Measurements from ENCODE around the gene APAF1.
"Not testable (repeated sequence)": the region's sequence is repeated elsewhere in the genome, so short reads cannot be mapped to it uniquely, and the experiment has no call there.

The APAF1 gene, protein sequence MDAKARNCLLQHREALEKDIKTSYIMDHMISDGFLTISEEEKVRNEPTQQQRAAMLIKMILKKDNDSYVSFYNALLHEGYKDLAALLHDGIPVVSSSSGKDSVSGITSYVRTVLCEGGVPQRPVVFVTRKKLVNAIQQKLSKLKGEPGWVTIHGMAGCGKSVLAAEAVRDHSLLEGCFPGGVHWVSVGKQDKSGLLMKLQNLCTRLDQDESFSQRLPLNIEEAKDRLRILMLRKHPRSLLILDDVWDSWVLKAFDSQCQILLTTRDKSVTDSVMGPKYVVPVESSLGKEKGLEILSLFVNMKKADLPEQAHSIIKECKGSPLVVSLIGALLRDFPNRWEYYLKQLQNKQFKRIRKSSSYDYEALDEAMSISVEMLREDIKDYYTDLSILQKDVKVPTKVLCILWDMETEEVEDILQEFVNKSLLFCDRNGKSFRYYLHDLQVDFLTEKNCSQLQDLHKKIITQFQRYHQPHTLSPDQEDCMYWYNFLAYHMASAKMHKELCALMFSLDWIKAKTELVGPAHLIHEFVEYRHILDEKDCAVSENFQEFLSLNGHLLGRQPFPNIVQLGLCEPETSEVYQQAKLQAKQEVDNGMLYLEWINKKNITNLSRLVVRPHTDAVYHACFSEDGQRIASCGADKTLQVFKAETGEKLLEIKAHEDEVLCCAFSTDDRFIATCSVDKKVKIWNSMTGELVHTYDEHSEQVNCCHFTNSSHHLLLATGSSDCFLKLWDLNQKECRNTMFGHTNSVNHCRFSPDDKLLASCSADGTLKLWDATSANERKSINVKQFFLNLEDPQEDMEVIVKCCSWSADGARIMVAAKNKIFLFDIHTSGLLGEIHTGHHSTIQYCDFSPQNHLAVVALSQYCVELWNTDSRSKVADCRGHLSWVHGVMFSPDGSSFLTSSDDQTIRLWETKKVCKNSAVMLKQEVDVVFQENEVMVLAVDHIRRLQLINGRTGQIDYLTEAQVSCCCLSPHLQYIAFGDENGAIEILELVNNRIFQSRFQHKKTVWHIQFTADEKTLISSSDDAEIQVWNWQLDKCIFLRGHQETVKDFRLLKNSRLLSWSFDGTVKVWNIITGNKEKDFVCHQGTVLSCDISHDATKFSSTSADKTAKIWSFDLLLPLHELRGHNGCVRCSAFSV (N-terminal part only)

DNA sequence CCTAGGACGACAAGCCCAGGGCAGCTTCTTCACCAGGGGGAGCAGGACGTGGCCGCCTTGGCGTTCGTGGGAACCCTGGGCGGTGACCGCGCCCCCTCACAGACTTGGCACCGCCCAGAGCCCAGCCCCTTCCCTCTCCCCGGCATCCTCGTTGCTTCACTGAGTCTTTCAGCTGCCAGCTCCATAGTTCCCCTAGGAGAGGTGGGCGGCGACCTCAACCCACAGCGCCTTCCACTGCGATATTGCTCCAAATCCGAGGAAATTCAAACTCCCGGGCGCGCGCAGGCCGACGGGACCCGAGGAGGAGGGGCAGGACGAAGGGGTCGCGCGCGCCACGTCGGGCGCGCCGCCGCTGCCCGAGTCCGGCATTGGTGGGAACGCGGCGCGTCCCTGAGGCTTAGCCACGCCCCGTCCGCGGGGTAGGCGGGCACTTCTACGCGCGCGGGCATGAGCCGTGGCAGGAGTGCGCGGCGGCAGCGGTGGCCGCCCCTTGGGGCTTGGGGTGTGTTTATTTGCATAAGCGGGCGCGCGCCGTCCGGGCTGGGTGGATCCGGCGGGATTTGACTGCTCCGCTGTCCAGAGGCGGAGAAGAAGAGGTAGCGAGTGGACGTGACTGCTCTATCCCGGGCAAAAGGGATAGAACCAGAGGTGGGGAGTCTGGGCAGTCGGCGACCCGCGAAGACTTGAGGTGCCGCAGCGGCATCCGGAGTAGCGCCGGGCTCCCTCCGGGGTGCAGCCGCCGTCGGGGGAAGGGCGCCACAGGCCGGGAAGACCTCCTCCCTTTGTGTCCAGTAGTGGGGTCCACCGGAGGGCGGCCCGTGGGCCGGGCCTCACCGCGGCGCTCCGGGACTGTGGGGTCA lies at the start of gene APAF1, which contains the start of gene IKBIP:
Gene APAF1, plus strand, starts transcription at position 579 of the 860 bp plus-strand sequence. CDS start 3,070 bp downstream, outside the sequence.
Gene IKBIP, minus strand, starts transcription at position 77 of the 860 bp plus-strand sequence. CDS start 87 bp downstream, outside the sequence.
- DNase-seq = peak; percentile 93 to 96

DNA sequence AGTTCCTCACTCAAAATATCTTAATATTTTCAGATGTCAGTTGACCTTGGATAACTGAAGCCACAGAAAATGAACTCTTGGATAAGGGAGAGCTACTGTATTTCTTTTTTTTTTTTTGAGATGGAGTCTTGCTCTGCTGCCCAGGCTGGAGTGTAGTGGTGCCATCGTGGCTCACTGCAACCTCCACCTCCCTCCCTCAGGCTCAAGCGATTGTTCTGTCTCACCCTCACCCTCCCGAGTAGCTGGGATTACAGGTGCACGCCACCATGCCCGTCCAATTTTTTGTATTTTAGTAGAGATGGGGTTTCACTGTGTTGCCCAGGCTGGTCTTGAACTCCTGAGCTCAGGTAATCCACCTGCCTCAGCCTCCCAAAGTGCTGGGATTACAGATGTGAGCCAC lies 47.8 kb upstream of the APAF1 start:
- not testable (repeated sequence) for DNase-seq

DNA sequence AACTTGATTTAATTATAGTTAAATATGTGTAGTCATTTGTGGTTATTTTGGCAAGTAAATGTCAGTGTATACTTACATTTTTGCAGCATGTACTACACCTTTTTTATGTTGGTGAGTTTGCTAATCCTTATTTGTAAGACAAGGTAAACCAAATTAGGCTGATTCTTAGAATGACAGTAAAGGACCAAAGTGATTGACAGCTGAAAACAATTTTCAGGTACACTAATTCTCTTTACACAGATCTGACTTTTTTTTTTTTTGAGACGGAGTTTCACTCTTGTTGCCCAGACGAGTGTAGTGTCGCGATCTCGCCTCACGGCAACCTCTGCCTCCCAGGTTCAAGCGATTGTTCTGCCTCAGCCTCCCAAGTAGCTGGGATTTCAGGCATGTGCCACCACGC lies 43.2 kb upstream of the APAF1 start:
- DNase-seq = no peak

DNA sequence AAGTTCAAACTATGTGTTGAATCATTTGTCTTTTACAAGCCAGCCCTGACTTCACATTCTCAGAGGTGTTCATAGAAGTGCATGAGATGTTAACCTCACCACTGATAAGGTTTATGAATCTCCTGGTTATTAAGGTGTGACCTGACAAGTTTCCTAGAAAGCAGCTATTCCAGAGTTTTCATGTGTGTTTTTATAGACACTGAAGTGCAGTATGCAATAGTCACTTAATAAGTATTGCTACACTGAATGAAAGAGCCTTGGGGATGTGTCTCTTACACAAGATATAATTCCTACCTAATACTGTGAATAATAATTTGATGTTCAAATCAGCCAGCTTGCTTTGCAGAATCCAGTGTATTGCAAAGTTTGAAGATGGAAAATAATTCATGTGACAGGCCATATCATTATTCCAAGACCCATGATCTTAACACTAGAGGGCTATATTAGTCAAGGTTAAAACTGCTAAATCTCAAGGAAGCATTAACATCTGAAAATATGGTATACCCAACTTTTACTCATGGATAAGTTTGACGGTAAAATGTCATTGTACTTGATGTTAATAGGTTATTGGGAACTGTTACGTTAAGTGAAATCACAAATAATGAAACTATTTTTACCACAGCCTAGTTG lies 38.6 kb upstream of the APAF1 start:
- DNase-seq = no peak

DNA sequence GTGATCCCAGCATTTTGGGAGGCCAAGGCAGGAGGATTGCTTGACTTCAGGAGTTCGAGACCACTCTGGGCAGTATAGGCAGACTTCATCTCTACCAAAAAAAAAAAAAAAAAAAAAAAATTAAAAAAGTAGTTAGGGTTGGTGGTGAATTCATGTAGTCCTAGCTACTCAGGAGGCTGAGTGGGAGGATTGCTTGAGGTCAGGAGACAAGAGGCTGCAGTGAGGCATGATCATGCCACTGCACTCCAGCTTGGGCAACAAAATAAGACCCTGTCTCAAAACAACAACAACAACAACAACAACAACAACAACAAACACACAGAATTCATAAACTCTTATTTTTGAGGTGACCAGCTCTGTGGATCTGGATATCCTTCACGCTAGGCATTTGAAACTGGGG lies 34.5 kb upstream of the APAF1 start:
- no peak for DNase-seq

DNA sequence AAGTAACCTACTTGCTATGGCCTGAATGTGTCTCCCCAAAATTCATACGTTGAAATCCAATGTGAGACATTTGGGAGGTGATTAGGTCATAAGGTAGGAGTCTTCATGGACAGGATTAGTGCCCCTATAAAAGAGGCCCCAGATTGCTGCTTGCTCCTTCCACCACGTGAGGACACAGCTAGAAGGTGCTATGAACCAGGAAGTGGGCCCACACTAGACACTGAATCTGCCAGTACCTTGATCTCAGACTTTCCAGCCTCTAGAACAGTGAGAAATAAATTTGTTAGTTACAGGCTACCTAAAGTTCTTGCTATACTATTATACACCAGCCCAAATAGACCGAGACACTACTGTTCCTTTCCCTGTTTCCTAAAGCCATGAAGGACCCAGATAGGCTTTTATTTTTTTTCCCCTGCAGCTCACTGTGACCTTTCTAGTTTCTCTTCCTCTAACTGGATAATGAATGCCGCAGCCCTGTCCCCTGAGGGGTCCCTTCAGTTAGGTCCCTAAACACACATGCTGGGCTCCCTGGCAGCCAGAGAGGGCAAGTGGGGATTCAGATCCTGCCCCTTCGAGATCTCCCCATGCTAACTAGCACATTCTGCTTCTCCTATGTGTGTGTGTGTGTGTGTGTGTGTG lies 32.3 kb upstream of the APAF1 start:
- DNase-seq = no peak

DNA sequence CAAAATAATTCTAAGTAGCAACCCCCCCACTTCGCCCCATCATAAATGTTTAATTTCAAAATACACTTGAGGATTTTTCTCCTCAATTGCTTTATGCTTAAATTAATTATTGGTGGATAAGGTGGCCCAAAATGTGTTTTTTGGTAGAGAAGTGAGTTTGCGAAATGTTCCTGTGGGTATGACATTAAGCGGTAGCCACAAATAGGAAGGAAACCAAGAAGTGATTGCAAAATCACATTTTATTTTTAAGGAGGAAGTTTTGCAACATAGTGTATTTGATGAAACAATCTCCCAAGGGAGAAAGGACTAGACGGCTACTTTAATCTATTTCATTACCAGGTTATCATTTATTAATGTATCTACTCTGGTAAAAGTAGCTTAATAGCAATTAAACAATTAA lies 26.1 kb upstream of the APAF1 start:
- no peak for DNase-seq

DNA sequence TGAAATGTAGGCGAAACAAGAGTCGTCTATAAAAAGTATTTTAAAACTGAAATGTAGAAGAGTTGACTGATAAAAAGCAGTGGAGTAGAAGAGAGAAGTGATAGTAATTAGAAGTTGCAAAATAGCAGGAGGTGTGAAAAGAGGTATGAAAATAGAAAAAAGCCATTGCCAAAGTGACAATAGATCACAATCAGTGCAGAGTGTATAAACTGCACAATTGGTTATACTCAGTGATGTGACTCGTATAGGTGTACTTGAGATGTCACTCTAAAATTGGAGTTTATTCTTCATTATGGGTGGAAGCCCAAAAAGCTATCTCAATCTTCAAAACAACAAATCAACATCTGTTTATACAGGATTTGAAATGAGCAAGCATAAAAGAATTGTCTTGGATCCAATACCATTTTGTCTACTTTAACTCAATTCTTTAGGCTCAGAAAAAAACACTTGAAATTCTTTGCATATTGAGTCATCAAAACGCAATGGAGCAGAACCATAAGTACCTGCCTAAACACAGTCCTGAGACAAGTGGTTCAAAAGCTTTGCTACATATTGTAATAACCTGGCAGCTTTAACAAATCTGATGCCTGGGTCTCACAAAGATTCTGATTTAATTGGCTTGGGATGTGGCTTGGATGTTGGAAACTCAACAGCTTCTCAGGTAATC lies 9.3 kb upstream of the APAF1 start:
- no peak for DNase-seq

DNA sequence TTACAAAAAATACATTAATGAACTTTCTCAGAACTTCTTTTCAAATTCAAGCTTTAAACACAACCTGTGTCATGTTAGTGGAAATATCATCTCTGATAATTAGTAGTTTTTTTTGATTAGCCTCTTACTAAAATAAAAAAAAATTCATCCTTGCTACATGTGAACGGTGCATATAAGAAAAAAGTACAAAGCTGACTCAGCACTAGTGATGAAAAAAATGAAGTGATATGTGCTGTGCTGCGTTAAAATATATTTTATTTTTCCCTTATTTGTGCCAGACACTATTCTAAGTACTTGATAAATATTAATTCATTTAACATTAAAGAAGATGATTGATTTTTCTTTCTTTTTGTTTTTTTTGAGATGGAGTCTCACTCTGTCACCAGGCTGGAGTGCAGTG lies 8.0 kb upstream of the APAF1 start:
- no peak for DNase-seq

DNA sequence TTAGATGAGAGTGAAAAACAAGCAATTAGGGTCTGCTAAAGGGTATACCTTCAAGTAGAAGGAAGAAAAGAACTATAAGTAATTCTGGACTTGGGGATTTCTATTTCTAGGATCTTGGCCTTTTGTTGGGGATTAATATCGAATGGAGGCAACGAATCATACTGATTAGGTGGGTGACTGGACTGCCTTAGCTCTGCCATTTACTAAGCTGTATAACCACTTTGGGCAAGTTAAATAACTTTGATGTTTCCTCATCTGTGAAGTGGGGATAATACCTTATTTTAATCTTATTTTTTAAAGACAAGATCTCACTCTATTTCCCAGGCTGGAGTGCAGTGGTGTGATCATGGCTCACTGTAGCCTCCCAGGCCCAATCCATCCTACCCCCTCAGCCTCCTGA lies 7.1 kb upstream of the APAF1 start:
- no peak for DNase-seq

DNA sequence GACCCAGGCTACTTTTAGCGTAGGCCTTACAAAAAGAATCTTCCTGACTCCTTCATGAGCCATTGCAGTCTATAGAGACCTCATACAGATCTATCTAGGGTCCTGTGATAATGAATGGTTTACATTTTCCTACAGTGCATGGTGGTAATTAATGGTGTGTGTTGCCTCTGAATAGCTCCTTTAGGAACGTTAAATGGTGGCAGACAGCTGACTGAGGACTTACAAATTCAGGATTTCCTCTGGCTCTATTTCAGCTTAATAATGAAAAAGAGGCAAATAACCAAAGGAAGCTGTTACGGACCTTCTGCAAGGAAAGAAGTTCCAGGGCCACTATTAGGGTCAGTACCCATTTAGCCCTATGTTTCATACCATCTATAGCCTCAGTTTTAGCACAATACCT lies 5.6 kb upstream of the APAF1 start:
- no peak for DNase-seq

DNA sequence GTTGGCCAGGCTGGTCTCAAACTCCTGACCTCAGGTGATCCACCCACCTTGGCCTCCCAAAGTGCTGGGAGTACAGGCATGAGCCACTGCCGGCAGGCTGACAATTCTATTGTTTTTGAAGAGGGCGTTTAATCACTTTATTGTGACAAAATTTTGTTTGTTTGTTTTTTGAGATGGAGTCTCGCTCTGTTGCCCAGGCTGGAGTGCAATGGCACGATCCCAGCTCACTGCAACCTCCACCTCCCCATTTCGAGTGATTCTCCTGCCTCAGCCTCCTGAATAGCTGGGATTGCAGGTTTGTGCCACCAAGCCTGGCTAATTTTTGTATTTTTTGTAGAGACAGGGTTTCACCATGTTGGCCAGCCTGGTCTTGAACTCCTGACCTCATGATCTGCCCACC lies 2.3 kb upstream of the APAF1 start:
- DNase-seq = not testable (repeated sequence)

DNA sequence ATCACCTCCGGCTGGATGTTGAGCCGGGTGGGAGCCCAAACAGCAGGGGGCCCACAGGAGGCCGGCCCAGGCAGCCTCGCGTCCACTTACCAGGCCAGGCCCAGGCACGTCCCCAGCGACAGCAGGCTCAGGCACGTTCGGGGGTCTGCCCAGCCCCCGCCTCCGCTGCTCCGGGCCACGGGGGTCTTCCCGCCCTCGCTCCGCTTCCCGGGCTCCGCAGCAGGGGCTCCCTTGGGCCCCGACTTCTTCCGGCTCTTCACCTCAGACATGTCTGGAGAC lies 718 bp upstream of the APAF1 start:
- no peak for DNase-seq

DNA sequence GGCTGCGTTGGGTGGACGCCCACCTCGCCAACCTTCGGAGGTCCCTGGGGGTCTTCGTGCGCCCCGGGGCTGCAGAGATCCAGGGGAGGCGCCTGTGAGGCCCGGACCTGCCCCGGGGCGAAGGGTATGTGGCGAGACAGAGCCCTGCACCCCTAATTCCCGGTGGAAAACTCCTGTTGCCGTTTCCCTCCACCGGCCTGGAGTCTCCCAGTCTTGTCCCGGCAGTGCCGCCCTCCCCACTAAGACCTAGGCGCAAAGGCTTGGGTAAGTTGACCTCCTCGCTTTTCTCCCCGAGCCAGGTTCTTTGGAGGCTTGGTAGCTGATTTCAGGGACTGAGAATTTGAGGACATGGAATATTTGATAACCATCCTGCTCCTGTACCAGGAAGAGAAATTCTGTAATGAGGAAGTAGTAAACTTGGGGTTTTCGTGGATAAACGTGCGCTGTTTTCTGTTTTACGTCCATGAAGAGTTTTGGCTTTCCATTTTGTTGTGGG lies 530 bp downstream of the APAF1 start:
- peak in 1 of 2 experiments; percentile 5 for DNase-seq

DNA sequence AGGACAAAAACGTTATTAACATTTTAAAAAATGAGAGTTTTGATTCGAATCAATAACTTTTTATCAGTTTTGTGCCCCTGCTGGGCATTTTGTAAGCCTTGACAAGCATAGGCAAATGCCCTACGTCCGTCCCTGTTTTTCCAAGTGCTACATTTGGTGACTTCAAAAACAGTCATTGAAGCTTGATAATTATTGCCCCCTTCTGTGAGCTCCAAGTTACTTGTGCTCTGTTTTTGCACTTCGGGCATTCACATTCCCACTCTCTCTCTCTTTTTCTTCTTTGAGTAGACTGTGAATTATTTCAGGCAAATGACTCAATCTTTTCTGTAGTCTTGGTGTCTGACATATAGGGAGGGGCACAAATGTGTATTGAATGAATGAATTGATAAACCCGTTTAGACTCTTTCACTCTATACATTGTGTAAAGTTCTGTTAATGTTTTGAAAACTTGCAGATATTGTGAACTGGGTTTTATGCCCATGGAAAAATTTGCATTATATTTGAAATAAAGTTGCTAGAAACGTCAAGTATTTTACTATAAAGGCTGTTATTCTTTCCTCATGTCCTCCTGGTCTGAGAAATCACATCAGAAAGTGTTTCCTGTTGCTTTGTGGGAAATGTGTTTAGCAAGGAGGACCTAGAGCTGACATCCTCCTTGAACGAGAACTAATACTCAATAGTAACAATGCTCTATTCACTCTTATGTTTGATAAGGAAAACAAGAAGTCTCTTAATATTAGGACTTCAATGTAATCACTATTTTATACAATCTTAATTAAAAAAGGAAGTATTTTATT lies 1.4 kb downstream of the APAF1 start:
- DNase-seq = no peak

DNA sequence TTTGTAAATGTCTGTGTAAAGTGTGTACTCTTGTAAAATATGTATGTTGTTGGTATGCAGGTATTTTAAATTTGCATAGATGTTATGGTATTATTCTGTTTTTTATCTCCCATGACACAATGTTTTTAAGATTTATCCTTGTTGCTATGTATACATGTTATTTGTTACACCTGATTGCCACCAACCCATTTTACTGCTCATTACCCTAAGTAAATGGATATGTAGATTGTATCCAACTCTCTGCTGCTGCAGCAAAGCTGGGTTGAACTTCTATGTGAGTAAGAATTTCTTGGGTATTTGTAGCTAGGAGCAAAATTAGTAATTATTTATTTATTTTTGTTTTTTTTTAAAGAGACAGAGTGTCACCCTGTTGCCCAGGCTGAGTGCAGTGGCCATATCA lies 6.2 kb downstream of the APAF1 start:
- DNase-seq = no peak

DNA sequence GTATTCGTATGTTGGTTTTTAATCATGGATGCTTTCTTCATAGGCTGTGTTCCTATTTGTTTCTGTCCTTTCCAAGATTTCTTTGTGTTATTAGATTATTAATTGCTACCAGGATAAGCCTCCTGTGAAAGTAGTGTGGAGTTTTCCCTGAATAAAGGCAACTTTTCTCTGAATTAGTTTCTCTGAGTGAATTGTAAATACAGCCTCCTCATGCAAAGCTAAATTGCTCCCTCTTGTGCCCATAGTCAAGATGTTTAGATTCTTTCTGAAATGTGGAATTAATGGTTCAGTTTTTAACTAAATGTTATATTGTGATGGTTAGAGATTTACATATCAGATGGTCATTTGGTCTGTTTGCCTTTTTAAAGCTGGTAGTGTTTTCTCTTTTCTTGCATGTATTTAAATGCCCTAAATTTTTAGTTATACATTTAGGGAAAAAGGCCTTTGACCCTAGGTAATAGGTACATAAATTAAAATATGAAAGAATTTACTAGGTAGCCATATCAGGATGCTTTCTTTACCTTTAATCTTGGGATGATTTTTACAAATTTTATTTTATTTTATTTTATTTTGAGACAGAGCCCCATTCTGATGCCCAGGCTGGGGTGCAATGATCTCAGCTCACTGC lies 8.9 kb downstream of the APAF1 start:
- peak; percentile 16 to 60 for DNase-seq

DNA sequence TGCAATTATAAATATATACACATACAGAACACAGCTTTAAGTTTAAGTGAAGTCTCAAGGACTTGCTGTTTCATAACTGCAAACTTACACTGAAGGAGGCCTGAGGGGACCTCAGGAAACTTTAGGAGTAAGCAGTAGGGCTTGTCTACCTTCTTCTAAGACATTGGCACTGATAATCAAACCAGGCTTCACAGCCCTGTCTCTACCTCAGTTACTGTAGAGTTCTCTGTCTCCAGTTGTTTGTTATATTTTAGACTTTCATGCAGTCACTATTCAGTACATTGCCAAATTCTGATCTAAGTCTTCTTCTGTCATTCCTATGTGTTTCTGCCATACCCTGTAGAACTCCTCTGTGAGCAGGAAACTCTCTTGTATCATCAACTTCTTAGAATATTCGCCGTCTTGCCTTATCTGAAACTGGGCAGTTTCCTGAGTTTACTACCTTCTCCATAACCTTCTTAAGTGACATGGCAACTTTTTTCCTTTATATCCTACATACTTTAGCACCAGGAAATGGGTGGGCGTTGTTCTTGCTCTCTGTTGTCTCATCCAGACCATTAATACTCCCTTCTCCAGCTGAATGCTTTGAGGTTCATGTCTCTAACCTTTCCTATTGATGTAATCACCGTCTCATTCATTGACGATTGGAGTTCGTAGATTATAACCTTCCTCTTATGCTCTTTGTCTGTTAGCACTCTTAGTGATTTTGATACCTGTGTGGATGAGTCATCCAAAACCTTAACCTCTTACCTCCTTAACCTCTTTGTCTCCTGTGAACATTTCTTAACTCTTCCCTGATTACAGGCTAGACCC lies 11.4 kb downstream of the APAF1 start:
- no peak for DNase-seq

DNA sequence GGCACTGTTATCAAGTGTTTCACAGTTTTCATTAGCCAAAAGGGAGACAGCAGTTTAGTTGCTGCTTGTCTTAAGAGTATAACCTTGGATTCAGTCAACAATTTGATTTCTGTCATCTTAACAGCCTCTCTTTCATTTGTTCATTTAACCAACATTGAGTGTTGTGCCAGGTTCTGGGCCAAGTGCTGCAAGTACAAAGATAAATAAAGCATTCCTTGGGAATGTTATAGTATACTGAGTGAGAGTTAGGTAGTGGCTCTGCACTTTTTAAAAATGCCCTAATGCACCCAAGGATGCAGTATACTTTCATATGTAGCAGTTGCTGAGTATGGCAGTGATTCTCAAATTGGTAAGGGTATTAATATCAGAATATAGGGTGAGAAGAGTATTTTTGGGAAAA lies 15.4 kb downstream of the APAF1 start:
- no peak for DNase-seq
